GM19035 (cell line): ENCODE data around the gene XKR7.

ENCODE experiments used
- ATAC-seq: cut with Tn5 transposase; IDR thresholded peaks from one replicate; pipeline ENCODE4 v1.9.1; 2021; ENCODE audit not compliant: unreplicated experiment

The XKR7 gene

DNA sequence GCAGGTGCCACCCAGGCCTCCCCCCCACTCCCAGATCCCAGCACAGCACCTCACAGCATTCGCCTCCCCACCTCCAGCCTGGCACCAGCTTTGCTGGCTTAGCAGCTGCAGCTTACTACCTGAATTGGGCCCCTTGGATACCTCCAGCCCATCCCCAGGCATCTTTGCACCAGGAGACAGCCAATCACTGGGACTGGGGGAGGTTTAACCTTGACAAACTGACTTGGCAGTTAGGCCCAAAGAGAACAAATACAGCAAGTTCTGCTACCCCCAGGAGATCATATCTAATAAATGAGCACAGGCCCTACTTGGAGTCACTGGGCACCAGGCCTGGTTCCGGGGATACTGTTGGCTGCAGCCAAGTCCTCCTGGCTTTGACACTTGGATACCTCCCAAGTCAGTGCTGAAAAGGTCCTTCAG is 24.9 kb upstream of the XKR7 start:
- no peak for ATAC-seq

DNA sequence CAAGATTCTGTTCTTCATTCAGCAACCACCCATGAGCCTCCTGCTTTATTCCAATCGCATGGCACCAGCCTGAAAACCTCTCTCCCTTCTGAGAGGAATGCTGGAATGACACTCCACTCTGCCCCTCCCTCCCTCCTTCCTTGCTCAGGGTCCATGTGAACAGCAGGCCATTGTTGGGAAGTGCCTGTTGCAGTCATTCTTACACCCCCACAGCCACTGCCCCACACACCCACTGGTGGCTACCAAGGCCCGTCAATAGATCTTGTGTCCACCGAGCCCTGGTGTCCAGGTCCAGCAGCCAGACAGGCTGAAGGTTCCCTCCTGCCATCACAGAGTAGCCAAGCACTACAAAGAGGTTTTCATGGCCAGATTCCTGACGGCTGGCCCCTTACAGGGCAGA is 22.6 kb upstream of the XKR7 start:
- no peak for ATAC-seq

DNA sequence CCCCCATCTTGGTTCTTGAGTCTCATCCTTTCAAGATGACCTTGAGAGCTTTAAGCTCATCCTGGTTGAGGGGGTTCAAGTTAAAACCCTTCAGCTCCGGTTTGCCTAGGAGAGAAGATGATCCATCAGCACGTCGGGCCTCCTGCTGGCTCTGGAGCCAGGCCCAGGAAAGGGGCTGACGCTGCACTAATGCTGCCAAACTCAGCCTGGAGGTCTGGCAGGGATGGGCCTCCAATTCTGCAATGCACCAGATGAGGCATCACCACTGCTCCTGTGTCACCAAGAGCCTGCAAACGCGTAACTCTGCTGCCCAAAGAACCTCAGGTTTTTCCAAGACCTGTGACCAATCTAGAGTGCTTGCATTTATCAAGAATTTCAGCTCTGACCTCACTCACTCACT is 22.2 kb upstream of the XKR7 start:
- ATAC-seq = no peak

DNA sequence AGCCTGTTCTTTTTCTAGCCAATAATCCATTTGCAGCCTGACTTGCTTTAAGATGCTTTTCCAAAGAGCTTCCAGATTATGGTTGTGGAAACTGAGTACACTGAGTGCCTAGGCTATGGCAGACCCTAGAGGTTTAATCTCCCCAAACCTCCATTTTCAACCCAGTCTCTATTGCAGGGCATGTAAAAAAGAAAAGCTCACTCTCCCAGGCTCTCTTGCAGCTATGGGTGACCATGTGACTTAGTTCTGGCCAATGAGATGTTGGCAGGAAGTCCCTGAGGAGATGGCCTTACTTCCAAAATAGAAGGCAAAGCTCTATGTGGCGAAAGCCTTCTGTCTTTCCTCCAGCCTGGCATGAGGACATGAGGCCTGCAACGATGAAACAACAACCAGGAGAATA is 19.9 kb upstream of the XKR7 start:
- ATAC-seq = no peak

DNA sequence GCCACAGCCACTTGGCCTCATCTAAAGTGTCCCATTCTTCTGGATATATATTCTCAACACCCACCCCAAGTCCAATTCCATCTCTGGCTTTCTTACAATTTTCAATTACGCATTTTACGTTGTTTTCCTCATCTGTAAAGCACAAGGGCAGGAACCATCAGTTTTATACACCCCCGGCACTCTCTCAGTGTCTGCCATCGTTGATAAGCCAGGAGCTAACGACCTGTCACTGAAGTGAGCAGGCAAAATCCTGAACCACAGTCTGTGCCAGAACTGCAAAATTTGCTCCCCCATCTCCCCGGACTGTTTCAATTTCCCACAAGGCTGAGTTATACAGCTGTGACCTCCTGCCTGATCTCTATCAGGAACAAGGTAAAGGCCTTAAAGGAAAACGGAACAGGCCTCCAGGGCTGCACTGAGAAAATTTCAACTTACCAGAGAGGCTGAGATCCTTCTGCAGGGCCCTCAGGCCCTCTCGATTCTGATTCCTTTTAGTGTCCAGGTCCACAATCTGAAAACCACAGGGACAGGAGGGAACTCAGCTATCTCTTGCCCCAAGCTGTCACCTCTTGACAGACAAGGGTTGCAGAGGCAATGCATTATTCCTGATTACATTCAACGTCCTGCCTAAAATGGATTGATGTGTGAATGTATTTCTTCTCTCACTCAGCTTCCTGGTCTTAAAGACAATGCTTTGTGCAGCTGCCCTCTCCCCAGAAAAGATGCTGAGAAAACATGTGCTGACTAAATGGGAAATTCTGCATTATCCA is 17.9 kb upstream of the XKR7 start:
- ATAC-seq = no peak

DNA sequence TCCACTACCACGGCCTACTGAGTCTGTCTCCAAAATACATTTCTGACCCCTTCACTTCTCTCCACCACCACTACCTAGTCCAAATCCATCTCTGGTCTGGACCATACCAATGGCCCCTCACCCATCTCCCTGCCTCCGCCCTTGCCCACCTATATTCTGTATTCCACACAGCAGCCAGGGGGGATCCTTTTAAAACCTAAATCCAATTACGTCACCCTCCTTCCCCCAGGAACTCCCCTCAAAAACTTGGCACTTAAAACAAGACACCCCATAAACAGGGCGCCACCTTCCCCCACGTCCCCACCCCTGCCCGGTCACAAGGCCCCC is 16.8 kb upstream of the XKR7 start:
- ATAC-seq = no peak

DNA sequence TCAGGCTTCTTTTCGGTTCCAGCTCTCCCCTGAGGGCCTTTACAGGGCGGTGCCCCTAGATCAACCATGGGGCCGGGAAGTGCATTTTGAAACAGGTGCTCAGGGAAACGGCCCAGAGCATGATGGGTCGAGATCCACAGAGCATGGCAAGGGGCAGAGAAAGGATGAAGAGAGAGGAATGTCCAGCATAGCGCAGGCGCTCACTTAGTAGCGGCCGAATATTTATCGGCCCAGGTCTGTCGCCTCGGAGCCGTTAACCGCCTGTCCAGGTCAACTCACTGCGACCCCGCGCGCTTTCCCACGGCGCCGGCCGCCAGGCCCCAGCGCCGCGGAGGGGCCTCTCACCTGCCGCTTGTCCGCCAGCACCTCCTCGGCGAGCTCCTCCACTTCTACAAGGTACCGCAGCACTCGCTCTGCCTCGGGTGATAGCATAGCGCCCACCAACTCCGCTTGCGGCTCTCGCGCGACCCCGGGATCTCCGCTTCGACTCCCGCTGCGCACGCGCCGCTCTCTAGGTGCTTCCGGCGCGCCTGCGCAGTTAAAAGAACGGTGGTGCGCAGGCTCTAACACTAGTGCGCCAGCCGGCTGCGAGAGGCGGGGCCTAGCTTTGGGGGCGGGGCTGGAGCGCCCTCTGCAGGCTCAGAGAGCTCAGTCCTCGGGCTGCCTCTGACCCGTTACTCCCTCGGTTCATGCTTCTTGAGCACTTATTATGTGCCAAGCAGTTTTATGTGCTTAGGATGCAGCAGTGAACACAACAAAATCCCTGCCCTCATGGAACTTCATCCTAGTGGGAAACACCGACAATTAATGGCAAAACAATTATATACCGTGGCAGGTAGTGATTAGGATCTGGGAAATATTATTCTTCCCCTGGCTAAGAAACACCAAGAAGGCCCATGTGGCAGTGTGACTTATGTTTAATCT is 16.2 kb upstream of the XKR7 start, which contains the start of gene PDRG1:
Gene PDRG1 (minus strand): TSS at position 517 of the 924 bp plus-strand sequence. CDS start 85 bp downstream, at position 432.
- ATAC-seq = peak; percentile 96

DNA sequence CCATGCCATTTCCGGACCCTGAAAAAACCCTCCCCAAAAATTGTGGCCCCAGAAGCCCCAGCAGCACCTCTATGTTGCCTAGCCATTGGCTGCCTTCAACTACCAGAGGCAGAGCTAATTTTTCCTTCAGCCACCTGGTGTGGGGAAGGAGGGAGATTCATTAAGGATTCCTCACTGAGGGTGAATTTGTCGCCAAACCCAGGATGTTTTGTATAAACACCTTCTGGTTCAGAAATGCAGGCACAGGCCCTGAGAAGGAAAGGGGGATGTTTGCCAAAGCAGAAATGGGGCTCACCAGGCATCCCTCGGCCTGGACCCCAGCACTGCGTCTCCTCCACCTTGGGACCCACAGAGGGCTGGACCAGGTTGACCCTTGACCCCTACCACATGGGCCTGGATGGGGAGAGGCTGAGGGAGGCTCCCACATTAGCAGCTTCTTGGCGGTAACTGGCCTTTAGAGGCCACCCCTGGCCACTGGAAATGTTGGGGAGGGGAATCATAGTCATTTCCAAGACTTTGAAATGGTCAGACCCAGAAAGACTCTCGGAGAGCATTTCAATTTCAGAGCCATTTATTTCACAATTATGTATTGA is 14.3 kb upstream of the XKR7 start:
- no peak for ATAC-seq

DNA sequence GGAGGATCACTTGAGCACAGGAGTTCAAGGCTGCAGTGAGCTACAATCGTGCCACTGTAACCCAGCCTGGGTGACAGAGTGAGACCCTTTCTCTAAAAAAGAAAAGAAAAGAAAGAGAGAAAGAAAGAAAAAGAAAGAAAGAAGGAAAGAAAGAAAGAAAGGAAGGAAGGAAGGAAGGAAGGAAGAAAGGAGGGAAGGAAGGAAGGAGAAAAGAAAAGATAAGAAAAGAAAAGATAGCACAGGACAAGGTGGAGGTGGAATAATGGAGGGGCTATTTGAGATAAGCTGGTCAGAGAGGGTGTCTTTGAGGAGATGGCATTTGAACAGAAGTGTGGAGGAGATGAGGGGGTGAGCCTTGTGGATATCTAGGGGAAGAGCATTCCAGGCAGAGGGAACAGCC is 13.5 kb upstream of the XKR7 start:
- ATAC-seq = no peak

DNA sequence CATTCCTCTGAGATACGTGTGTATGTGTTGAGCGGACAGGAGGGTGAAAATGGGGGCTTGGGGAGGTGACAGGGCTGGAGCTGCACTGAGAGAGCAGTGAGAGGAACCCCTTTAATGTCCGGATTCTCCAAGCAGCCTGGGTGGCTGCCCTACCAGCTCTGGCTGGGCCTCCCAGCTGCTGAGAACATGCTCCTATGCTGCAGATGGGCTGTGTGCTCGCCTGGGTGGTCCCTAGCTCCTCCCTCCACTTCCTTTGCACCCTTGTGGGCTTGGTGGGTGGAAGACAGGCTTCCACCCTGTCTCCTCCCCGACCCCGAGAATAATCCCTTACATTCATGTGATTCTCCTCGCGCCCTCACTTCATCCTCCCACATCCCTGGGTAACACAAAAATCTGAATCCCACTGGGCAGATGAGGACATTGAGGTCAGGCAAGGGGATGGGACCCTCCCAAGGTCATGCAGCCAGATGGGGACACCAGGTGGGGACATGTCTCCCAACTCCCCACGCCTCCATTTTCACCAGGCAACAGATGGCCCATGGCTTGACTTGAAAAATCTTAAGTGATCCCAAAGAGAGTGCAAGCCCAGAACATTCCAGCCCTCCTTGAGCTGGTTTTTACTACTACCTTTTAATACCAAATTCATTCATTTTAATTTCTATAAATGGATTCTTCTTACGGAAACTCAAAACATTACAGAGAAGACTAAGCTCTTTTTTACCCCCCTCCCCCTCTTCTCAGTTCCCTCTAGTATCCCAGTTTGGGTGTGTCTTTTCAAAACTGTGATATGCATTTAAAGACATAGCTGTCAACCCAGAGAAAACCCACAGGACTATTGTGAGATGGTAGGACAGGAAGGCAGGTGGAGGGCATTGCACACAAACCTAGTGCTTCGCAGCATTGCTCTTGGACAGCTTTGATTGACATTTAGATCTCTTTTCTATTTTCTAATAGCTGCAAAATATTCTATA is 11.1 kb upstream of the XKR7 start:
- ATAC-seq = no peak

DNA sequence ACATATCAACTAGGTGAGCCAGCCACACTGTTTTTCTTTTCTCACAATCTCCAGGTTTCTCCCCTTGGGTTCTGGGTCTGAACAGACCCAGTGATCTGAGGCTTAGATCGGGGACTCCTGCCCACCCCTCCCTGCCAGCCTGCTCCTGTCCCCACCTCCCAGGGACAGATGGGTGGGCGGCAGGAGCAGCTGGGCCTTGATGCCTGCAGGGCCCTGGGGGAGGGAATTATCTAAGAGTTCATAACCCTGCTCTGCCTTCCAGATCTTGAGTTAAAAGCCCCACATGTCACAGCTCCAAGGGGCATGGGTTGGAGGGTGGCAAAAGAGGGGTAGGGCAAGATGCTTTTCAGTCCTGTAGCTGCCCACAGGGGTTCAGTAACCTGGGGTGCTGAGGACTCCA is 5.2 kb upstream of the XKR7 start:
- no peak for ATAC-seq

DNA sequence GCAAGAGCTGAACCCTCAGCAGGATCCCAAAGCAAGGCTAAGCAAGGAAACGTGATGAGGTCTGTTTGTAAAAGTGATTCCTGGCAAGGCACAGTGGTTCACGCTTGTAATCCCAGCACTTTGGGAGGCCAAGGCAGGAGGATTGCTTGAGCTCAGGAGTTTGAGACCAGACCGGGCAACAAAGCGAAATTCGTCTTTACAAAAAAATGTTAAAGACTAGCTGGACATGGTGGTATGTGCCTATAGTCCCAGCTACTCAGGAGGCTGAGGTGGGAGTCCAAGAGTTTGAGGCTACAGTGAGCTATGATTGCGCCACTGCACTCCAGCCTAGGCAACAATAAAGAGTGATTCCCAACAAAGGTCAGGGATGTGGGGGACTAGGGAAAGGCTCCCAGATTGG is 4.1 kb upstream of the XKR7 start:
- ATAC-seq = no peak

DNA sequence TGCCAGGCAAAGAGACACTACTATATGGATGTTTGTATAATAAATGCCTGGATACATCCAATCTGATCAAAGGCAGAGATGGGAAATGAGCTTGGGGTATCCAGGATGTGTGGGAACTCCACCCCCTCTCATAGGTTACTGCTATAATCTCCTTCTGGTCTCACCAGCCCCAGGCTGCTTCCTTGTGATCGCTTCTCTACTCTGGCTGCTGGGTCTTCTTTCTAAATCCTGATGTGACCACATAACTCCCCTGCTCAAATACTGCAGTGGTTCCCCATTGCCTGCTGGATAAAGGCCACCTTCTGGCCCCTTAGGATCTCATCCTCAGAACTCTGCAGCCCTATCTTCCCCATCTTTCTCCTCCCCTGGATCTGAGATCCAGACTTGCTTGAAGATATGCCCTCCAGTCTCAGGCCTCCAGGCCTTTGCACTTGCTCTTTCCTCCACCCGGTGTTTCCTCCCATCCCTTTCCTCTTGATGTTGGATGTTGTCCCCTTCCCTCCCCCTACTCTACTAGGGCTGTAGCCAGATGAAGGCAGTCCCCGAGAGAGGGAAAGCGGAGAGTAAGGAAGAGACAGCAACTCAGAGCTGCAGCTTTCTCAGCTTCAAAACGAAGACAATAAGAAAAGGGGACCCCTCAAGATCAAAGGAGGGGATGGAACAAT is 828 bp upstream of the XKR7 start:
- no peak for ATAC-seq

DNA sequence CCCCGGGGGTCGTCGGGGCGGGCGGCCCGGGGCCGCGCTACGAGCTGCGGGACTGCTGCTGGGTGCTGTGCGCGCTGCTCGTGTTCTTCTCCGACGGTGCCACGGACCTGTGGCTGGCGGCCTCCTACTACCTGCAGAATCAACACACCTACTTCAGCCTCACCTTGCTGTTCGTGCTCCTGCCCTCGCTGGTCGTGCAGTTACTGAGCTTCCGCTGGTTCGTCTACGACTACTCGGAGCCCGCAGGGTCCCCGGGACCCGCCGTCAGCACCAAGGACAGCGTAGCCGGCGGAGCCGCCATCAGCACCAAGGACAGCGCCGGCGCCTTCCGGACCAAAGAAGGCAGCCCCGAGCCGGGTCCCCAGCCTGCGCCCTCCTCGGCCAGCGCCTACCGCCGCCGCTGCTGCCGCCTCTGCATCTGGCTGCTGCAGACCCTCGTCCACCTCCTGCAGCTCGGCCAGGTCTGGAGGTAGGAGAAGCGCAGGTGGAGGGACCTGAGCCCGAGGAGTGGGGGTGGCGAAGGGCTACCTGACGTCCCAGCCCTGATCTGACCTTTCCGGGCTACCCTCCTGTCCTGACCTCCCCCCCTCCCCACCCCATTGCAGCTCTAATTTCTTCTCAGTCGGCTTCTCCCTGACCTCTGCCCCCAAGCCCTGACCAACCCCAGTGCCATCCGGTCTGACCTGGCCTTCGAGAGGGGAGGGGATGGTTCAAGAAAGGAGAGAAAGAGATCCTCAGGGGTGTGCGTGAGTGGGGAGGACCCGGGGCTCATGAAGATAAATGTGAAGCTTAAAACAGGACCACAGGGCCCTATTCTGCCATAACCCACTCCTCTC is 558 bp downstream of the XKR7 start:
- no peak for ATAC-seq

DNA sequence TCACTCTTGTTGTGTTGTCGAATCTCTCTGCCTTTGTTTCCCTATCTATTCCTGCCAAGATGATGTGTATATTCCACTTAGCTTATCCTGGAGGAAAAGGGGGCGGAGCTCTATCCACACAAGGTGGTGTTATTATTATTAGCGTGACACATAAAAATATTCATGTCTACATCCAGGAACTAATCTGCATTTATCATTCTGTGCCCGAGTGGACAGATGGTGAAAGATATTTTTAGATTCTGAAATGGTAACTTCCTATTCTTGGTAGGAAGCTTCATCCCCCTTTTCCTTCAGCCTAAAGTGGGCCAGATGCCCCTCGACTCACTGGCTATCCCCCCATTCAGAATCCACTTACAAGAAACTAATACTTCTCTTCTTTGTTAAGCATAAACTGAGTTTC is 2.0 kb downstream of the XKR7 start:
- ATAC-seq = no peak

DNA sequence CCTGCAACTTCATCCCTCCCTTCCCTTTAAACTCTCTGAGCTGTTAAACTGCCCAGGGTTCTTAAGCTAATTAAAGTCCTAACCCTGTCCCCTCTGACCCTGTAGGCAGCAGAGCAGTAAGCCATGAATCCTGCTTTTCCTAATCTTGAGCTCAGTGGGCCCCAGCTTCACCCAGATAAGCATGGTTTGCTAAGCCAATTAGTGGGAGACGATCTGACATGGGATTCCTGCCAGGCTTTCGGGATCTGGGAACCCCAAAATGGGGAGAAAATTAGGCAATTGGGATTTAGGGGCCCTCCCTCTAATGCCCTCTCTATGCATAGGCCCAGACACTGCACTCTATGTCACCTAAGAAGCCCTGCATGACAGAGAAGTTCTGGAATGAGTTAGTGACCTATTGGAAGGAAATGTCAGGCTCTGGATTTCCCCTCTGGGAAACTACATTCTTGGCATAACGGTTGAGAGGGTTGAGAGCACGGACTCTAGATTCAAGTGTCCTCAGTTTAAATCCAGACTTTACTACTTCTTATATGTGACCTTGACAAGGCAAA is 4.6 kb downstream of the XKR7 start:
- ATAC-seq = no peak

DNA sequence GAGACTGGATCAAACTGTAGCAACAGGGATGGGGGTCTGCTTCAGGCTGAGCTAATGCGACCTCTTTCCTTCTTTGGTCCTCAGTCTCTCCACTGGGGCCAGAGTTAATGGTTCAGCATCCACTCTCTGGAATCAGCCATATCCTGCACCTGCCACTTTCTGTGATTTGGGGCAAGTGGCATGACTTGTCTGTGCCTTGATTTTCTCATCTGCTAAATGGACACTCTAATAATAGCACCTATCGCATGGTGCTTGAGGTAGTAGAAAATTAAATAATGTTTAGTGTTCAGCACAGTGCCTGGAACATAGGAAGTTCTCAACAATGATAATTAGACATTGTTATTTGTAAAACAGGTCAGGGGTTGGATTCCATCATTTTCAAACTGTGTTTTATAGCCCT is 6.3 kb downstream of the XKR7 start:
- no peak for ATAC-seq

DNA sequence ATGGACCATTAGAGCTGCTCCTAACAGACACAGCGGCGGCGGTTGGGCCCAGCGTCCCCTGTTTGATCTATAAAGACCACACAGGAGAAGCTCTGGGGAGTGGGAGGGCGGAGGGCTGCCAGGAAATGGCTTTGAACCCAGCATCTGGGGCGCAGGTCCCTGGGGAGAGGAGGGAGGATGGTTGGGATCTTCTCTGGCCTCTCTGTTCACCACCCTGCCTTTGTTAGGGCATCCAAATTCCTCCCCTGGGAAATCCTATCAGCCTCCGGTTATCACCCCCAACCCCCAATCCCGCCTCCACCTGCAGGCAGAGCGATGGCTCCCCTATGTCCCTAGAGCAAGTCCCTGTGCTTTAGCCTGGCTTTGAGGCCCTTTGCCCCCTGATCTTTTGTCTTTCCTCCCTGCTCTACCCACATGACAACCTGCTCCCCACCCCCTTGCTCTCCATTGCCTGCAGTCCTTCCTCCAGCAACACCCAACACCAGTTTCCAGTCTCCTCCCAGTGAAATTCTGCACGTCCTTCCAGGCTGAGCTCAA is 7.1 kb downstream of the XKR7 start:
- no peak for ATAC-seq

DNA sequence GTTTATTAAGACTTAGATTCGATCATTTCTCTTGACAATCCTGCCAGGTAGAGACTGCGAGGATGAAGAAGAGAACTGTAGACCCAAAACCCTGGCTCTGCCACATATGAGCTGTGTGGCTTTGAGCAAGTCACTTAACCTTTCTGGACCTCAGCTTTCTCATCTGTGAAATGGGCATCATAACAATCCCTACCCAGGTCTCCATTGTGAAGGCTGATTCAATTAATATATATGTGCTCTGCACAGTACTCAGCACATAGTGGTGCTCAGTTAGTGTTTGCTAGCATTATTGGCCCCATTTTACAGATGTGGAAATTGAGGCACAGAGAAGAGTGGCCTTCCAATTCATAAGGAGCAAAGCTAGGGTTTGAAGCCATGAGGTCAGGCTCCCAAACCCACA is 7.9 kb downstream of the XKR7 start:
- ATAC-seq = no peak
